K562 (cell line): ENCODE data around the gene ICAM1. TPM values are rescaled to one million over a fixed set of nuclear protein-coding genes. Genes with fewer than 3 reads are reported as not detected.
A peak's percentile ranks its signal among the peaks of the same experiment; 100 is the strongest.
"Not testable (repeated sequence)": the region's sequence is repeated elsewhere in the genome, so short reads cannot be mapped to it uniquely, and the experiment has no call there.

ENCODE experiments used
- ATAC-seq: fragments of 200-7000 bp; cut with Tn5 transposase; 3 replicates; pipeline ENCODE4 v1.9.1; 2020; ENCODE audit warnings: moderate library complexity
- BruUV-seq: library from RNA; stranded (reverse); fragments of 400-500 nt; replicated peaks from 2 replicates; lab custom pipeline; 2021; lab: Mats Ljungman, UMichigan
- CTCF ChIA-PET: fragments of 300-600 bp; formaldehyde crosslinking; extraction: SDS; loops from one replicate; lab custom pipeline; 2021; ENCODE audit warnings: low intra/inter-chr PET ratio; lab: Yijun Ruan, JAX
- POLR2A ChIA-PET: fragments of 300-600, 350-650 bp; sonication (Branson Sonifier 250); formaldehyde crosslinking; extraction: SDS; loops from one replicate; lab custom pipeline; 2021; ENCODE audit warnings: antibody characterized with exemption, inconsistent platforms; lab: Yijun Ruan, JAX
- DNase-seq, 4 experiments: peaks; one replicate each; pipeline versions ENCODE4 v3.0.0 to v3.0.0-alpha.2; 2011 to 2018; ENCODE audit warnings: low spot score in 3 of 4, mixed read lengths in 3 of 4; ENCODE audit errors: extremely low read depth in 1 of 4
- FAIRE-seq: peaks from 2 replicates; lab custom pipeline; 2011; peaks lifted over from hg19 to GRCh38; lab: Jason Lieb, UNC
- H2AFZ ChIP-seq: 2 replicates; pipeline ENCODE4 v1.6.0; 2011; ENCODE audit warnings: low read depth, low read length, control low read depth, inconsistent platforms
- H3K27ac ChIP-seq: fragments of 200-600 bp; 3 replicates; pipeline ENCODE4 v1.8.0; 2011; ENCODE audit warnings: low read depth, mild to moderate bottlenecking, control low read depth, inconsistent platforms, low read length, moderate library complexity, mixed read lengths; ENCODE audit errors: extremely low read depth
- H3K27me3 ChIP-seq, 2 experiments: fragments of 300-600 bp in 1 of 2; 2 replicates in 1 of 2; 3 replicates in 1 of 2; pipeline versions ENCODE4 v1.6.0 to v1.8.0; 2011; ENCODE audit warnings: inconsistent platforms in 2 of 2, low read length in 2 of 2, mild to moderate bottlenecking in 1 of 2, mixed read lengths in 1 of 2, moderate library complexity in 1 of 2; ENCODE audit not compliant: control insufficient read depth in 2 of 2, insufficient read depth in 2 of 2
- H3K36me3 ChIP-seq: fragments of 300-600 bp; 3 replicates; pipeline ENCODE4 v1.8.0; 2011; ENCODE audit warnings: mild to moderate bottlenecking, low read length, inconsistent platforms; ENCODE audit not compliant: control insufficient read depth, insufficient read depth
- H3K4me1 ChIP-seq, 2 experiments: fragments of 200-600 bp in 1 of 2; replicated peaks in 1 of 2; 2 replicates in 1 of 2; 3 replicates in 1 of 2; pipeline versions ENCODE4 v1.5.1 to v1.8.0; 2011; ENCODE audit warnings: inconsistent platforms in 2 of 2, low read length in 2 of 2, mild to moderate bottlenecking in 1 of 2, mixed read lengths in 1 of 2, moderate library complexity in 1 of 2; ENCODE audit not compliant: control insufficient read depth in 2 of 2, insufficient read depth in 2 of 2
- H3K4me2 ChIP-seq: 2 replicates; pipeline ENCODE4 v1.6.1; 2011; ENCODE audit warnings: low read length, control low read depth, inconsistent platforms, mixed read lengths; ENCODE audit not compliant: insufficient read depth
- H3K4me3 ChIP-seq: fragments of 200-600 bp; sonication (generic), shearing (Covaris generic); 2 replicates; pipeline ENCODE4 v1.5.1; 2016; ENCODE audit warnings: control low read depth, inconsistent platforms
- H3K79me2 ChIP-seq: fragments of 200-600 bp; 3 replicates; pipeline ENCODE4 v1.8.0; 2011; ENCODE audit warnings: low read length, inconsistent platforms; ENCODE audit not compliant: control insufficient read depth, insufficient read depth
- H3K9ac ChIP-seq, 2 experiments: 2 replicates each; pipeline versions ENCODE4 v1.6.0 to v1.6.1; 2011; ENCODE audit warnings: low read depth in 2 of 2, low read length in 2 of 2, control low read depth in 1 of 2, inconsistent platforms in 1 of 2, mild to moderate bottlenecking in 1 of 2, mixed read lengths in 1 of 2; ENCODE audit not compliant: insufficient read depth in 1 of 2
- H3K9me1 ChIP-seq: one replicate; pipeline ENCODE4 v1.6.0; 2011; ENCODE audit warnings: inconsistent platforms, mild to moderate bottlenecking, low read length, moderate library complexity; ENCODE audit not compliant: control insufficient read depth, insufficient read depth
- H3K9me3 ChIP-seq: replicated peaks from 2 replicates; pipeline ENCODE4 v1.5.1; 2011; ENCODE audit warnings: low read depth, low read length, inconsistent platforms; ENCODE audit not compliant: control insufficient read depth, insufficient read depth
- H4K20me1 ChIP-seq: replicated peaks from 2 replicates; pipeline ENCODE4 v1.6.1; 2011; ENCODE audit warnings: low read length, inconsistent platforms, mixed read lengths; ENCODE audit not compliant: control insufficient read depth, insufficient read depth
- BHLHE40 ChIP-seq: IDR thresholded peaks from 2 replicates; pipeline ENCODE4 v1.6.1; 2011; ENCODE audit warnings: low read length, improper control_type of control experiment
- EZH2 ChIP-seq: IDR thresholded peaks from 2 replicates; pipeline ENCODE4 v1.6.1; 2012; ENCODE audit warnings: low read depth, mild to moderate bottlenecking, inconsistent platforms, low read length, borderline replicate concordance
- FOXA1 ChIP-seq: fragments of 450-650 bp; IDR thresholded peaks from 2 replicates; pipeline ENCODE4 v1.6.1; 2016; ENCODE audit warnings: mild to moderate bottlenecking, borderline replicate concordance
- HMG20B ChIP-seq: fragments of 250-450 bp; sonication (Bioruptor Pico); IDR thresholded peaks from 2 replicates; pipeline ENCODE4 v1.5.0; 2021; ENCODE audit warnings: mild to moderate bottlenecking
- MEIS2 ChIP-seq: fragments of 450-650 bp; IDR thresholded peaks from 2 replicates; pipeline ENCODE4 v1.6.1; 2014; ENCODE audit warnings: mild to moderate bottlenecking; ENCODE audit not compliant: partially characterized antibody
- WGBS: fragments of 100-300 bp; shearing (Covaris generic); methylation state at CpG from one replicate; pipeline ENCODE4 v1.1.6; 2016; ENCODE audit warnings: low coverage, mixed read lengths; ENCODE audit not compliant: insufficient coverage; ENCODE audit errors: missing lambda C conversion rate; 5-methylcytosine and 5-hydroxymethylcytosine counted together
- in situ Hi-C: fragments of 300-500 bp; cut with MboI; formaldehyde crosslinking; loops from 4 replicates; pipeline ENCODE4 v1.15.0; 2018; ENCODE audit warnings: inconsistent platforms, mixed read lengths
- intact Hi-C: fragments of 100-400 bp; cut with micrococcal nuclease; formaldehyde crosslinking; loops from 2 replicates; pipeline ENCODE4 v1.14.2; 2022
- polyA plus RNA-seq, 8 experiments: library from polyadenylated mRNA; depleted of rRNA in 4 of 8; stranded (reverse) in 5 of 8; unstranded in 3 of 8; fragments of >200 nt; fragmentation: Nextera tagmentation in 2 of 8; fragmentation: Illumina TruSeq in 1 of 8; extraction: Ambion mirVana in 2 of 8; extraction: Trizol in 1 of 8; gene quantifications; 2 replicates each; pipeline versions ENCODE4 v1.2.1 to v1.2.3, GENCODE V29; 2011 to 2014; ENCODE audit warnings: inconsistent platforms in 1 of 8, missing spikeins in 1 of 8
- total RNA-seq, 7 experiments: library from RNA; depleted of rRNA in 6 of 7; stranded (reverse); fragments of >200 nt in 6 of 7; fragmentation: Illumina TruSeq in 2 of 7; extraction: Trizol in 2 of 7; gene quantifications; 2 replicates each; pipeline versions ENCODE4 v1.2.1 to v1.2.3, GENCODE V29; 2011 to 2021; ENCODE audit warnings: low replicate concordance in 1 of 7
- TF ChIP-seq, protein P1 (sequence below): fragments of 450-650 bp; IDR thresholded peaks from 2 replicates; pipeline ENCODE4 v1.6.1; 2016

ICAM1 gene
- total and polyA plus RNA-seq, 9 of the 15 experiments (the other 6 are each of a cell fraction or from before 2014, with no cell fraction given): 2.3 to 24.4 (median 13.4) TPM

DNA sequence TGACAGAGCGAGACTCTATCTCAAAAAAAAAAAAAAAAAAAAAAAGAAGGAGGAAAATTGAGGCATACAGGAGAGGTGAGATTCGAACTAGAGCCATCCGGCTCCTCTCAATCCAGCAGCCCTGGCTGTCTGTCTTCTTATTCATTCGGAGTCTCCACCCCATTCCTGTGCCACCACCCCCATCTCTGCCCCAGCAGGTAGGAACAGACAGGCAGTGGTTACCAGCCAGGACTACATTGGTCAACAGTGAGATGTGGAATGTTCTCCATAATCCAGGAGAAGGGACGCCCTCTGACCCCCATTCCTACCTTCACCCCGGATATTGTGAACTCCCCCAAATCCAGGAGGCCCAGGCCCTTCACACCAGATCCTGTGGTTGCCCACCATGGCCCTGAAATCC lies 33.2 kb upstream of the ICAM1 start:
- Histone ChIP-seq H3K4me3 (no peak overlapping the region), H3K79me2 (no peaks in the 10 kb centered on the region), H4K20me1 (no peaks in the 10 kb centered on the region), H3K27ac (no peak overlapping the region), H3K9me3 (no peaks in the 10 kb centered on the region), H3K36me3 (no peaks in the 10 kb centered on the region), H3K4me2 (no peak overlapping the region), H3K9ac (peak overlapping the region in 1 of 2 experiments; percentile 72; a peak in 1 of 4 replicates), H3K27me3 (no peaks in the 10 kb centered on the region), H3K4me1 (peaks cover 13 to 21% of the 10 kb centered on the region in 2 experiments), H2AFZ (no peak overlapping the region), H3K9me1 (no peaks in the 10 kb centered on the region)
- no TSS peak for BruUV-seq
- CTCF ChIA-PET: no interaction called here
- ATAC-seq (no peak), FAIRE-seq (no peak), DNase-seq (no peak)
- 80% methylated on average over 4 of the region's 6 CpGs for WGBS
- no peak for TF ChIP-seq FOXA1
- in situ Hi-C loops: no loop called here
- intact Hi-C loops: no loop called here
- POLR2A ChIA-PET: no interaction called here

DNA sequence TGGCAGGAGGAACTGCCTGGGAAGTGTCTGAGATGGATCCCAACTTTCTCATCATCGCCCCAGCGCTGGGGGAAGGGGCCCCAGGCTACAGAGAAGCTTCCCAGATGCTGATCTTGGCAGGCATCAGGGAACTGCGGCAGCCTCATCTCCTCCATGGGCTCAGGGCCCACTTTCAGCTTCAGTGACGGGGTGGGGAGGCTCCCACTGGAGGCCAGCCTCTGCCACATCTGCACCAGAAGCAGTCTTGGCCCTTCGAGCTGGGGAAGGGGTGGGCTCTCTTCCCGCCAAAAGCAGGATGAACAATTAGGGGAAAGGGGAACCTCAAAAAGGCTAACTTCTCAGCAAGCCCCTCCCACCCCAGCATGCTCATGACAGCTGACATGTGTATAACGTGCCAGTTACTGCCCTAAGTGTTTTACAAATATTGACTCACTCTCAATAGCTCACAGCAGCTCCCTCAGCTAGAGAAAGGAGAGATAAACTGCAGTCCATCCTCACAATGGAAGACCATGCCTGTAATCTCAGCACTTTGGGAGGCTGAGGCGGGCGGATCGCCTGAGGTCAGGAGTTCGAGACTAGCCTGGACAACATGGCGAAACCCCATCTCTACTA lies 32.6 kb upstream of the ICAM1 start:
- no peak for FAIRE-seq
- H3K27ac ChIP-seq: no peak overlapping the region
- BruUV-seq: no TSS peak

DNA sequence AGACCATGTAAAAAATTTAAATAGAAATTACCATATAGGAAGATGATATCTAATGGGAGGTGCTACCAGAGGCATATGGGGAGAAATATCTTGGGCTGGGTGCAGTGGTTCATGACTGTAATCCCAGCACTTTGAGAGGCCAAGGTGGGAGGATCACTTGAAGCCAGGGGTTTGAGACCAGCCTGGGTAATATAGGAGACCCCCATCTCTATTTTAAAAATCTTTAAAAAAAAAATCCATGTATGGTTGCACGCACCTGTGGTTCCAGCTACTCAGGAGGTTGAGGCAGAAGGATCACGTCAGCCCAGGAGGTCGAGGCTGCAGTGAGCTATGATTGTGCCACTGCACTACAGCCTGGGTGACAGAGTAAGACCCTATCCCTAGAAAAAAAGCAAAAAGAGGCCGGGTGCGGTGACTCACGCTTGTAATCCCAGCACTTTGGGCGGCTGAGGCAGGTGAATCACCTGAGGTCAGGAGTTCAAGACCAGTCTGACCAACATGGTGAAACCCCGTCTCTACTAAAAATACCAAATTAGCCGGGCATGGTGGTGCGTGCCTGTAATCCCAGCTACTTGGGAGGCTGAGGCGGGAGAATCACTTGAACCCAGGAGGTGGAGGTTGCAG lies 29.0 kb upstream of the ICAM1 start:
- H3K4me3 ChIP-seq, H3K4me1 ChIP-seq, CTCF ChIA-PET, H3K9me1 ChIP-seq, H2AFZ ChIP-seq, DNase-seq, H3K9ac ChIP-seq, H3K4me2 ChIP-seq, H3K27ac ChIP-seq, FAIRE-seq, intact Hi-C loops, H3K36me3 ChIP-seq, H3K9me3 ChIP-seq, H3K79me2 ChIP-seq, H4K20me1 ChIP-seq, H3K27me3 ChIP-seq, BruUV-seq, ATAC-seq, POLR2A ChIA-PET: not testable (repeated sequence)
- 73% methylated on average over 10 of the region's 11 CpGs for WGBS
- in situ Hi-C loops: loop anchor here (5.0 kb wide), 1 partner anchor 170 kb away; no protein-coding TSS in a partner anchor

More for the DNA sequence above, 32.6 kb upstream of the ICAM1 start:
- ChIA-PET POLR2A (no interaction called here), CTCF (no interaction called here)
- Histone ChIP-seq H3K79me2 (no peaks in the 10 kb centered on the region), H3K36me3 (no peaks in the 10 kb centered on the region), H4K20me1 (no peaks in the 10 kb centered on the region), H2AFZ (0 out of 2 replicates have a peak overlapping the region, but pooled peaks have one; percentile 2), H3K4me2 (no peak overlapping the region), H3K9me1 (no peaks in the 10 kb centered on the region), H3K4me1 (peaks cover 13 to 21% of the 10 kb centered on the region in 2 experiments), H3K4me3 (no peak overlapping the region), H3K9me3 (no peaks in the 10 kb centered on the region), H3K9ac (peak overlapping the region in 1 of 2 experiments; percentile 72; a peak in 1 of 4 replicates), H3K27me3 (no peaks in the 10 kb centered on the region)
- in situ Hi-C loops: no loop called here
- 63% methylated on average over 11 of the region's 12 CpGs for WGBS
- no peak for ATAC-seq
- intact Hi-C loops: no loop called here
- TF ChIP-seq HMG20B: no peak
- peak; percentile 62 for TF ChIP-seq BHLHE40
- TF ChIP-seq, protein P1, sequence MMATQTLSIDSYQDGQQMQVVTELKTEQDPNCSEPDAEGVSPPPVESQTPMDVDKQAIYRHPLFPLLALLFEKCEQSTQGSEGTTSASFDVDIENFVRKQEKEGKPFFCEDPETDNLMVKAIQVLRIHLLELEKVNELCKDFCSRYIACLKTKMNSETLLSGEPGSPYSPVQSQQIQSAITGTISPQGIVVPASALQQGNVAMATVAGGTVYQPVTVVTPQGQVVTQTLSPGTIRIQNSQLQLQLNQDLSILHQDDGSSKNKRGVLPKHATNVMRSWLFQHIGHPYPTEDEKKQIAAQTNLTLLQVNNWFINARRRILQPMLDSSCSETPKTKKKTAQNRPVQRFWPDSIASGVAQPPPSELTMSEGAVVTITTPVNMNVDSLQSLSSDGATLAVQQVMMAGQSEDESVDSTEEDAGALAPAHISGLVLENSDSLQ: peak; percentile 22; the same call in 1 of the 2 replicates
- peak; percentile 11 for TF ChIP-seq MEIS2
- TF ChIP-seq EZH2: no peak
- no peak for DNase-seq
